IMR-90 (cell line): ENCODE data around the gene RTN4IP1. TPM values are rescaled to one million over a fixed set of nuclear protein-coding genes. Genes with fewer than 3 reads are reported as not detected.

ENCODE experiments used
- ATAC-seq: fragments of 200-7000 bp; cut with Tn5 transposase; 2 replicates; pipeline ENCODE4 v1.9.1; 2020; ENCODE audit warnings: low read depth, mild to moderate bottlenecking, moderate library complexity
- BruUV-seq: library from RNA; stranded (reverse); fragments of 400-500 nt; replicated peaks from 2 replicates; lab custom pipeline; 2021; lab: Mats Ljungman, UMichigan
- CTCF ChIA-PET: fragments of 300-600 bp; formaldehyde crosslinking; extraction: SDS; loops from one replicate; lab custom pipeline; 2021; ENCODE audit warnings: antibody characterized with exemption; lab: Yijun Ruan, JAX
- POLR2A ChIA-PET: fragments of 300-600 bp; sonication (Branson Sonifier 250); formaldehyde crosslinking; loops from one replicate; lab custom pipeline; 2022; ENCODE audit warnings: antibody characterized with exemption; ENCODE audit not compliant: unreplicated experiment; lab: Charles Lee
- DNase-seq: peaks from one replicate; pipeline ENCODE4 v3.0.0; 2013
- H2AFZ ChIP-seq: replicated peaks from 2 replicates; pipeline ENCODE3; 2013; ENCODE audit warnings: low read length, mild to moderate bottlenecking; ENCODE audit not compliant: poor library complexity
- H2AK5ac ChIP-seq: 2 replicates; pipeline ENCODE4 v1.6.1; 2013; ENCODE audit warnings: low read depth, low read length, inconsistent platforms
- H2AK9ac ChIP-seq: replicated peaks from 2 replicates; pipeline ENCODE3; 2013; ENCODE audit warnings: mild to moderate bottlenecking, low read depth, low read length, moderate library complexity; ENCODE audit not compliant: poor library complexity
- H2BK120ac ChIP-seq: 2 replicates; pipeline ENCODE4 v1.6.1; 2013; ENCODE audit warnings: low read depth, low read length, inconsistent platforms
- H2BK15ac ChIP-seq: 3 replicates; pipeline ENCODE4 v1.6.1; 2013; ENCODE audit warnings: low read depth, low read length, inconsistent platforms
- H2BK20ac ChIP-seq: 2 replicates; pipeline ENCODE4 v1.6.1; 2013; ENCODE audit warnings: low read depth, mild to moderate bottlenecking, inconsistent platforms, low read length, moderate library complexity
- H2BK5ac ChIP-seq: 2 replicates; pipeline ENCODE4 v1.6.1; 2013; ENCODE audit warnings: mild to moderate bottlenecking, low read depth, low read length, inconsistent platforms; ENCODE audit not compliant: poor library complexity, severe bottlenecking
- H3K14ac ChIP-seq: replicated peaks from 2 replicates; pipeline ENCODE4 v1.6.1; 2013; ENCODE audit warnings: low read depth, low read length, inconsistent platforms
- H3K18ac ChIP-seq: 2 replicates; pipeline ENCODE4 v1.6.1; 2013; ENCODE audit warnings: low read depth, low read length, control low read depth
- H3K23ac ChIP-seq: 2 replicates; pipeline ENCODE4 v1.6.1; 2013; ENCODE audit warnings: low read depth, low read length, inconsistent platforms
- H3K27ac ChIP-seq: 2 replicates; pipeline ENCODE4 v1.5.1; 2013; ENCODE audit warnings: mild to moderate bottlenecking, control low read depth, low read length; ENCODE audit not compliant: insufficient read depth
- H3K27me3 ChIP-seq: 2 replicates; pipeline ENCODE4 v1.6.1; 2013; ENCODE audit warnings: low read length; ENCODE audit not compliant: control insufficient read depth, insufficient read depth
- H3K36me3 ChIP-seq: 2 replicates; pipeline ENCODE4 v1.6.1; 2013; ENCODE audit warnings: low read length, mixed read lengths; ENCODE audit not compliant: control insufficient read depth, insufficient read depth
- H3K4ac ChIP-seq: 2 replicates; pipeline ENCODE4 v1.6.1; 2013; ENCODE audit warnings: low read depth, low read length, inconsistent platforms
- H3K4me1 ChIP-seq: 2 replicates; pipeline ENCODE4 v1.6.1; 2013; ENCODE audit warnings: low read length, mixed read lengths; ENCODE audit not compliant: control insufficient read depth, insufficient read depth
- H3K4me2 ChIP-seq: 2 replicates; pipeline ENCODE4 v1.6.1; 2013; ENCODE audit warnings: low read depth, mild to moderate bottlenecking, control low read depth, low read length, moderate library complexity
- H3K4me3 ChIP-seq: 2 replicates; pipeline ENCODE4 v1.5.1; 2013; ENCODE audit warnings: low read depth, mild to moderate bottlenecking, control low read depth, low read length, moderate library complexity; ENCODE audit not compliant: insufficient read depth
- H3K56ac ChIP-seq: 2 replicates; pipeline ENCODE4 v1.6.1; 2013; ENCODE audit warnings: low read length, inconsistent platforms; ENCODE audit not compliant: insufficient read depth; ENCODE audit errors: extremely low read depth
- H3K79me1 ChIP-seq, 2 experiments: 2 replicates each; pipeline ENCODE4 v1.6.1; 2013; ENCODE audit warnings: low read length in 2 of 2, inconsistent platforms in 1 of 2, low read depth in 1 of 2
- H3K9ac ChIP-seq: 2 replicates; pipeline ENCODE4 v1.6.1; 2013; ENCODE audit warnings: low read depth, low read length, control low read depth
- H3K9me1 ChIP-seq: 2 replicates; pipeline ENCODE4 v1.6.1; 2013; ENCODE audit warnings: low read length, inconsistent platforms; ENCODE audit not compliant: insufficient read depth
- H3K9me3 ChIP-seq: 2 replicates; pipeline ENCODE4 v1.6.1; 2013; ENCODE audit warnings: low read length; ENCODE audit not compliant: control insufficient read depth, insufficient read depth
- H4K20me1 ChIP-seq: 2 replicates; pipeline ENCODE4 v1.6.1; 2013; ENCODE audit warnings: low read length, inconsistent platforms; ENCODE audit not compliant: insufficient read depth
- H4K5ac ChIP-seq: 2 replicates; pipeline ENCODE4 v1.6.1; 2013; ENCODE audit warnings: mild to moderate bottlenecking, low read depth, low read length, control low read depth
- H4K8ac ChIP-seq, 2 experiments: 2 replicates each; pipeline ENCODE4 v1.6.1; 2013; ENCODE audit warnings: low read depth in 2 of 2, low read length in 2 of 2, control low read depth in 1 of 2, inconsistent platforms in 1 of 2
- H4K91ac ChIP-seq: 2 replicates; pipeline ENCODE4 v1.6.1; 2013; ENCODE audit warnings: low read depth, low read length, inconsistent platforms; ENCODE audit not compliant: insufficient read depth
- BHLHE40 ChIP-seq: fragments of 150-350 bp; IDR thresholded peaks from 2 replicates; pipeline ENCODE4 v1.6.1; 2016; ENCODE audit warnings: mild to moderate bottlenecking, low read depth, low read length
- CEBPB ChIP-seq: IDR thresholded peaks from 2 replicates; pipeline ENCODE4 v1.6.1; 2012; ENCODE audit warnings: low read depth, low read length, improper control_type of control experiment
- FOS ChIP-seq: fragments of 150-350 bp; IDR thresholded peaks from 2 replicates; pipeline ENCODE4 v1.6.1; 2016; ENCODE audit warnings: low read depth, low read length
- MAFK ChIP-seq: IDR thresholded peaks from 2 replicates; pipeline ENCODE4 v1.6.1; 2012; ENCODE audit warnings: low read depth, low read length, improper control_type of control experiment
- NFE2L2 ChIP-seq: fragments of 150-350 bp; IDR thresholded peaks from 2 replicates; pipeline ENCODE4 v1.6.1; 2016; ENCODE audit warnings: low read depth, mild to moderate bottlenecking, low read length
- SMC3 ChIP-seq: fragments of 150-350 bp; IDR thresholded peaks from 2 replicates; pipeline ENCODE4 v1.6.1; 2016; ENCODE audit warnings: low read depth, mild to moderate bottlenecking, antibody characterized with exemption, low read length, moderate library complexity
- WGBS, 2 experiments: methylation state at CpG; one replicate each; pipeline versions ENCODE4 v1.1.5 to v1.1.7; 2013; ENCODE audit warnings: missing lambda C conversion rate in 2 of 2; ENCODE audit not compliant: insufficient read length in 1 of 2; ENCODE audit errors: extremely low coverage in 2 of 2; 5-methylcytosine and 5-hydroxymethylcytosine counted together
- dilution Hi-C: fragments of 300-500 bp; cut with HindIII; formaldehyde crosslinking; loops from one replicate; pipeline ENCODE4 v1.14.3; 2018; ENCODE audit warnings: low sequenced_read_pairs; ENCODE audit not compliant: unreplicated experiment
- in situ Hi-C: fragments of 300-500 bp; cut with MboI; formaldehyde crosslinking; loops from 3 replicates; pipeline ENCODE4 v1.14.3; 2019; ENCODE audit warnings: low sequenced_read_pairs, inconsistent platforms, mixed read lengths
- intact Hi-C: fragments of 100-400 bp; cut with micrococcal nuclease; formaldehyde crosslinking; loops from 2 replicates; pipeline ENCODE4 v1.10.0; 2022
- polyA plus RNA-seq, 3 experiments: library from polyadenylated mRNA; depleted of rRNA; stranded (reverse); fragments of >200 nt; gene quantifications; 2 replicates each; pipeline ENCODE4 v1.2.3, GENCODE V29; 2012; ENCODE audit warnings: low replicate concordance in 1 of 3
- total RNA-seq: library from RNA; depleted of rRNA; stranded (reverse); fragments of >200 nt; gene quantifications from 2 replicates; pipeline ENCODE4 v1.2.3, GENCODE V29; 2012
- TF ChIP-seq, protein P1 (sequence below): fragments of 150-350 bp; IDR thresholded peaks from 2 replicates; pipeline ENCODE4 v1.6.1; 2017; ENCODE audit warnings: mild to moderate bottlenecking, antibody characterized with exemption, low read length, low read depth

Gene RTN4IP1
- total and polyA plus RNA-seq, 2 of the 4 experiments (the other 2 are of a cell fraction) = 5.7 to 9.9 TPM

DNA sequence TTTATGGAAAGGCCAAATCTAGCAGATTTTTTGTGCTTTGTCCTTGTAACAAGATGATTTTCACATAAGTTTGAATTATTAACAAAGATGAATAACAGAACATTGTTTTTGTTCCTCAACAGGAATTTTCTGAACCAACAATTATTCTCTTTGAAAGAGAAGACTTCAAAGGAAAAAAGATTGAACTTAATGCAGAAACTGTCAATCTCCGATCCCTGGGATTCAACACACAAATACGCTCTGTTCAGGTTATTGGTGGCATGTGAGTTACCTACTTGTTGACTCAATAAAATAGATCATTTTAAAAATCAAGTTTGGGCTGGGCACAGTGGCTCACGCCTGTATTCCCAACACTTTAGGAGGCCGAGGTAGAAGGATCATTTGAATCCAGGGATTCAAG lies 70.9 kb downstream of the RTN4IP1 start:
- TF ChIP-seq, protein P1, sequence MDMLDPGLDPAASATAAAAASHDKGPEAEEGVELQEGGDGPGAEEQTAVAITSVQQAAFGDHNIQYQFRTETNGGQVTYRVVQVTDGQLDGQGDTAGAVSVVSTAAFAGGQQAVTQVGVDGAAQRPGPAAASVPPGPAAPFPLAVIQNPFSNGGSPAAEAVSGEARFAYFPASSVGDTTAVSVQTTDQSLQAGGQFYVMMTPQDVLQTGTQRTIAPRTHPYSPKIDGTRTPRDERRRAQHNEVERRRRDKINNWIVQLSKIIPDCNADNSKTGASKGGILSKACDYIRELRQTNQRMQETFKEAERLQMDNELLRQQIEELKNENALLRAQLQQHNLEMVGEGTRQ = no peak
- TF ChIP-seq FOS (no peak), SMC3 (no peak), CEBPB (no peak), BHLHE40 (no peak), MAFK (no peak), NFE2L2 (no peak)
- Histone ChIP-seq H4K5ac (no peak overlapping the region), H3K4me3 (no peak overlapping the region), H2BK20ac (no peak overlapping the region), H3K36me3 (no peaks in the 10 kb centered on the region), H3K18ac (no peak overlapping the region), H3K14ac (no peak overlapping the region), H2AFZ (no peak overlapping the region), H2BK15ac (no peak overlapping the region), H3K4ac (no peak overlapping the region), H4K91ac (no peak overlapping the region), H4K8ac (no peak overlapping the region), H3K9ac (no peak overlapping the region), H3K4me1 (peaks cover 2% of the 10 kb centered on the region), H2AK5ac (no peak overlapping the region), H3K23ac (no peak overlapping the region), H3K79me1 (no peaks in the 10 kb centered on the region), H3K4me2 (no peak overlapping the region), H3K27me3 (no peaks in the 10 kb centered on the region), H3K56ac (no peak overlapping the region), H4K20me1 (no peaks in the 10 kb centered on the region), H2BK5ac (no peak overlapping the region), H2BK120ac (no peak overlapping the region), H2AK9ac (no peak overlapping the region), H3K9me1 (0 out of 2 replicates have a peak, but pooled peaks cover 5% of the 10 kb centered on the region), H3K27ac (no peak overlapping the region), H3K9me3 (no peaks in the 10 kb centered on the region)
- ChIA-PET CTCF (interaction anchor here (0.6 to 2.2 kb wide), 2 partner anchors 8 to 109 kb away, joined by 3 to 8 read pairs; no protein-coding TSS in a partner anchor), POLR2A (no interaction called here)
- intact Hi-C loops (no loop called here), in situ Hi-C loops (no loop called here), dilution Hi-C loops (loop anchor here (25.0 kb wide), 1 partner anchor 121 kb away; no protein-coding TSS in a partner anchor)
- no peak for ATAC-seq
- BruUV-seq = no TSS peak
- no peak for DNase-seq
- no CpG with 5 or more reads among the region's 4 CpGs for whole genome bisulfite sequencing, 2 experiments
